ENCODE results near the gene CDK5R2.
A peak's percentile ranks its signal among the peaks of the same experiment; 100 is the strongest.

- TF ChIP-seq ZFP30 (CRISPR knock-in tag; IDR thresholded peaks at IDR 0.05) = no peak
- 0 out of 2 replicates have a peak, but pooled peaks have one; percentile 14 for TF ChIP-seq PATZ1 (CRISPR knock-in tag; IDR thresholded peaks at IDR 0.05; ENCODE audit: borderline replicate concordance)
- no peak for TF ChIP-seq ZNF8 (CRISPR knock-in tag; IDR thresholded peaks at IDR 0.05)
- no peak for TF ChIP-seq ISL1 (CRISPR knock-in tag; IDR thresholded peaks at IDR 0.05)
- TF ChIP-seq TSHZ2 (CRISPR knock-in tag; IDR thresholded peaks at IDR 0.05) = 0 out of 2 replicates have a peak, but pooled peaks have one; percentile 7
- no peak for TF ChIP-seq TOX (CRISPR knock-in tag; IDR thresholded peaks at IDR 0.05; ENCODE audit: borderline replicate concordance)
- no peak for TF ChIP-seq POU6F1 (CRISPR knock-in tag; IDR thresholded peaks at IDR 0.05; ENCODE audit: borderline replicate concordance, low read depth)
- TF ChIP-seq OSR1 (CRISPR knock-in tag; IDR thresholded peaks at IDR 0.05) = no peak
Observed at GRCh38 chr2:218979846-218980734, 20.6 kb downstream of the CDK5R2 start.
